ENCODE data around the gene PRKAR1B. TPM values are rescaled to one million over a fixed set of nuclear protein-coding genes. Genes with fewer than 3 reads are reported as not detected.

The PRKAR1B gene
- polyA plus RNA-seq, 1 of the 3 experiments (the other 2 are of a cell fraction) = 63.7 TPM

DNA sequence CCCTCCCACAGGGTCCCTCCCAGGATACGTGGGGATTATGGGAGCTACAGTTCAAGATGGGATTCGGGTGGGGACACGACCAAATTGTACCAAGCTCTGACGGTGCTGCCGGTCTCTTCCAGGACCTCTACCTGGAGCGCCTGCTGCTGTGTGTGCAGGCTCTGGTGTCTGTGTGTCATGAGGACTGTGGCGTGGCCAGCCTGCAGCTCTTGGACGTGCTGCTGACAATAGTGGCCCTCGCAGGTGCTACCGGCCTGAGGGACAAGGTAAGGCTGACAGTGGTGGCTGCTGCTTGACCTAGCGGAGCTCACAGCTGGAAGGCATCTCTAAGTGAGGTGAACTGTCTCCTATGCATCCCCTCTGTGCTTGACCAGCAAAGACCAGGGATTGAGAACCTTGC lies 34.5 kb upstream of the PRKAR1B start:
- TF ChIP-seq SMC3 (IDR thresholded peaks at IDR 0.05; ENCODE audit: low read depth, low read length) (no peak), FOXJ3 (CRISPR knock-in tag; IDR thresholded peaks at IDR 0.05) (no peak), EZH2phosphoT487 (IDR thresholded peaks at IDR 0.05; ENCODE audit: borderline replicate concordance, low read depth) (no peak)
- TF ChIP-seq, protein P1, sequence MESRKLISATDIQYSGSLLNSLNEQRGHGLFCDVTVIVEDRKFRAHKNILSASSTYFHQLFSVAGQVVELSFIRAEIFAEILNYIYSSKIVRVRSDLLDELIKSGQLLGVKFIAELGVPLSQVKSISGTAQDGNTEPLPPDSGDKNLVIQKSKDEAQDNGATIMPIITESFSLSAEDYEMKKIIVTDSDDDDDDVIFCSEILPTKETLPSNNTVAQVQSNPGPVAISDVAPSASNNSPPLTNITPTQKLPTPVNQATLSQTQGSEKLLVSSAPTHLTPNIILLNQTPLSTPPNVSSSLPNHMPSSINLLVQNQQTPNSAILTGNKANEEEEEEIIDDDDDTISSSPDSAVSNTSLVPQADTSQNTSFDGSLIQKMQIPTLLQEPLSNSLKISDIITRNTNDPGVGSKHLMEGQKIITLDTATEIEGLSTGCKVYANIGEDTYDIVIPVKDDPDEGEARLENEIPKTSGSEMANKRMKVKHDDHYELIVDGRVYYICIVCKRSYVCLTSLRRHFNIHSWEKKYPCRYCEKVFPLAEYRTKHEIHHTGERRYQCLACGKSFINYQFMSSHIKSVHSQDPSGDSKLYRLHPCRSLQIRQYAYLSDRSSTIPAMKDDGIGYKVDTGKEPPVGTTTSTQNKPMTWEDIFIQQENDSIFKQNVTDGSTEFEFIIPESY (IDR thresholded peaks at IDR 0.05; ENCODE audit: borderline replicate concordance, low read depth) = no peak
- no peak overlapping the region for H3K27ac ChIP-seq (ENCODE audit: low read depth in 2 of 2, low read length in 1 of 2)
- no peak for DNase-seq
- CTCF ChIA-PET = interaction anchor here (0.7 to 1.4 kb wide), 3 partner anchors 13 to 439 kb away, joined by 3 to 4 read pairs (median 3); no protein-coding TSS in a partner anchor
- no peak overlapping the region for H3K4me3 ChIP-seq (ENCODE audit: low read depth in 2 of 2, low read length in 1 of 2)
- no peaks in the 10 kb centered on the region for H3K79me2 ChIP-seq (ENCODE audit: insufficient read depth)
- POLR2A ChIA-PET = no interaction called here
- H4K20me1 ChIP-seq (ENCODE audit: insufficient read depth) = no peaks in the 10 kb centered on the region
- no peak overlapping the region for H3K9ac ChIP-seq
- no peaks in the 10 kb centered on the region for H3K9me3 ChIP-seq
- peaks cover 63 to 80% of the 10 kb centered on the region in 2 experiments for H3K36me3 ChIP-seq (replicated peaks in 1 of 2; ENCODE audit: control insufficient read depth in 1 of 2, insufficient read depth in 2 of 2, low read length in 1 of 2)
- WGBS (ENCODE audit: low lambda C conversion rate) = 98% methylated on average over 10 of the region's 11 CpGs
- H3K4me2 ChIP-seq = no peak overlapping the region
- no peaks in the 10 kb centered on the region for H3K9me2 ChIP-seq
- no peaks in the 10 kb centered on the region for H3K27me3 ChIP-seq (ENCODE audit: insufficient read depth)
- no peak overlapping the region for H2AFZ ChIP-seq (ENCODE audit: low read depth)
- no peaks in the 10 kb centered on the region for H3K4me1 ChIP-seq (ENCODE audit: control insufficient read depth in 1 of 2, insufficient read depth in 2 of 2, low read depth in 1 of 2, low read length in 1 of 2)
- H3F3A ChIP-seq (replicated peaks; ENCODE audit: insufficient read depth) = peaks cover 15% of the 10 kb centered on the region

DNA sequence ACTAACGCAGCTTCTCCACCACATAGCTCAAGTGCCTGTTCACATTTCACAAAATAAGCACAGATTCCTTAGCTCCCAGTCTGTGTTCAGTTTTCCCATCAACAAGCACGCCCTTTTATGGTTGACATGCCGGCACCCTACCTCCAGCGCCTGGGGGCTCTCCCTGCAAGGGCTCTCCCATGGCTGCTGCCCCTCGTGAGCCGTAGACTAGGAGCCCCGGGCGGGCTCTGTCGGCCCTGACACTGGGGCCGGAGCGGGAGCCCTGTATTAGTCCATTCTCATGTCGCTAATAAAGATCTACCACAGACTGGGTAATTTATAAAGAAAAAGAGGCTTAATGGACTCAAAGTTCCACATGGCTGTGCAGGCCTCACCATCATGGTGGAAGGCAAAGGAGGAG lies 34.0 kb upstream of the PRKAR1B start:
- H3K27me3 ChIP-seq (ENCODE audit: insufficient read depth) = no peaks in the 10 kb centered on the region
- 98% methylated on average over 12 of the region's 12 CpGs for WGBS (ENCODE audit: low lambda C conversion rate)
- ChIA-PET POLR2A (no interaction called here), CTCF (interaction anchor here (1.4 kb wide), 1 partner anchor 24 kb away, joined by 4 read pairs; no protein-coding TSS in a partner anchor)
- no peak overlapping the region for H3K4me3 ChIP-seq (ENCODE audit: low read depth in 2 of 2, low read length in 1 of 2)
- H3K79me2 ChIP-seq (ENCODE audit: insufficient read depth) = no peaks in the 10 kb centered on the region
- no peaks in the 10 kb centered on the region for H3K4me1 ChIP-seq (ENCODE audit: control insufficient read depth in 1 of 2, insufficient read depth in 2 of 2, low read depth in 1 of 2, low read length in 1 of 2)
- no peaks in the 10 kb centered on the region for H3K9me2 ChIP-seq
- no peak for DNase-seq
- peaks cover 58 to 81% of the 10 kb centered on the region in 2 experiments for H3K36me3 ChIP-seq (replicated peaks in 1 of 2; ENCODE audit: control insufficient read depth in 1 of 2, insufficient read depth in 2 of 2, low read length in 1 of 2)
- H3K27ac ChIP-seq (ENCODE audit: low read depth in 2 of 2, low read length in 1 of 2) = no peak overlapping the region
- no peaks in the 10 kb centered on the region for H4K20me1 ChIP-seq (ENCODE audit: insufficient read depth)
- H3K9ac ChIP-seq = no peak overlapping the region
- H3K9me3 ChIP-seq = no peaks in the 10 kb centered on the region
- TF ChIP-seq RCOR1 (IDR thresholded peaks at IDR 0.05; ENCODE audit: low read length) = no peak
- TF ChIP-seq FOXJ3 (CRISPR knock-in tag; IDR thresholded peaks at IDR 0.05) = no peak
- no peak for TF ChIP-seq POLR2AphosphoS5 (IDR thresholded peaks at IDR 0.05; ENCODE audit: low read depth, low read length)
- TF ChIP-seq, protein P2, sequence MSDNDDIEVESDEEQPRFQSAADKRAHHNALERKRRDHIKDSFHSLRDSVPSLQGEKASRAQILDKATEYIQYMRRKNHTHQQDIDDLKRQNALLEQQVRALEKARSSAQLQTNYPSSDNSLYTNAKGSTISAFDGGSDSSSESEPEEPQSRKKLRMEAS (IDR thresholded peaks at IDR 0.05; ENCODE audit: low read depth) = no peak
- TF ChIP-seq CHD2 (IDR thresholded peaks at IDR 0.05; ENCODE audit: low read length, partially characterized antibody) = no peak
- no peak for TF ChIP-seq EP300 (IDR thresholded peaks at IDR 0.05; ENCODE audit: borderline replicate concordance in 1 of 2, low read depth in 1 of 2, low read length in 1 of 2)
- no peak for TF ChIP-seq TCF12 (IDR thresholded peaks at IDR 0.05)
- TF ChIP-seq, protein P3, sequence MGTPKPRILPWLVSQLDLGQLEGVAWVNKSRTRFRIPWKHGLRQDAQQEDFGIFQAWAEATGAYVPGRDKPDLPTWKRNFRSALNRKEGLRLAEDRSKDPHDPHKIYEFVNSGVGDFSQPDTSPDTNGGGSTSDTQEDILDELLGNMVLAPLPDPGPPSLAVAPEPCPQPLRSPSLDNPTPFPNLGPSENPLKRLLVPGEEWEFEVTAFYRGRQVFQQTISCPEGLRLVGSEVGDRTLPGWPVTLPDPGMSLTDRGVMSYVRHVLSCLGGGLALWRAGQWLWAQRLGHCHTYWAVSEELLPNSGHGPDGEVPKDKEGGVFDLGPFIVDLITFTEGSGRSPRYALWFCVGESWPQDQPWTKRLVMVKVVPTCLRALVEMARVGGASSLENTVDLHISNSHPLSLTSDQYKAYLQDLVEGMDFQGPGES (IDR thresholded peaks at IDR 0.05; ENCODE audit: low read depth, low read length) = no peak
- H3K4me2 ChIP-seq = no peak overlapping the region
- H3F3A ChIP-seq (replicated peaks; ENCODE audit: insufficient read depth) = peaks cover 10% of the 10 kb centered on the region
- no peak overlapping the region for H2AFZ ChIP-seq (ENCODE audit: low read depth)
